Gastrocnemius medialis (tissue), 4 donors: ENCODE results near the gene SAMD7. TPM values are rescaled to one million over a fixed set of nuclear protein-coding genes. Genes with fewer than 3 reads are reported as not detected.

ENCODE experiments used
- ATAC-seq, 2 donors: fragments of 150-250 bp; one replicate each; pipeline ENCODE4 v1.9.1; 2016
- DNase-seq, 2 donors: peaks; one replicate each; pipeline ENCODE4 v3.0.0-alpha.2; 2019
- H3K27ac ChIP-seq, 4 donors: fragments of 200-600 bp; sonication (generic); 1 replicate in 1 of 4; 2 replicates in 3 of 4; pipeline ENCODE4 v1.5.1; 2016 to 2018; ENCODE audit warnings: mild to moderate bottlenecking in 2 of 4, moderate library complexity in 1 of 4
- H3K27me3 ChIP-seq, 3 donors: fragments of 200-600 bp; sonication (generic) in 2 of 3; 1 replicate in 1 of 3; 2 replicates in 2 of 3; pipeline versions ENCODE4 v1.5.1 to v1.6.0; 2016 to 2019; ENCODE audit warnings: mild to moderate bottlenecking in 1 of 3, moderate library complexity in 1 of 3
- H3K36me3 ChIP-seq, 2 donors: fragments of 200-600 bp; sonication (generic) in 1 of 2; one replicate each; pipeline ENCODE4 v1.5.1; 2017 to 2018
- H3K4me1 ChIP-seq, 2 donors: fragments of 200-600 bp; sonication (generic) in 1 of 2; one replicate each; pipeline ENCODE4 v1.5.1; 2016 to 2017; ENCODE audit warnings: mild to moderate bottlenecking in 2 of 2
- H3K4me3 ChIP-seq, 4 donors: fragments of 200-600 bp; sonication (generic) in 3 of 4; 1 replicate in 1 of 4; 2 replicates in 3 of 4; pipeline ENCODE4 v1.5.1; 2016 to 2019; ENCODE audit warnings: mild to moderate bottlenecking in 2 of 4
- H3K9me3 ChIP-seq, 3 donors: fragments of 200-600 bp; sonication (generic) in 2 of 3; 1 replicate in 1 of 3; 2 replicates in 2 of 3; pipeline ENCODE4 v1.5.1; 2016 to 2019
- CTCF ChIP-seq, 5 experiments: fragments of 450-650 bp in 3 of 5; fragments of 200-600 bp in 2 of 5; sonication (generic) in 2 of 5; IDR thresholded peaks in 4 of 5; conservative IDR thresholded peaks in 1 of 5; 1 replicate in 4 of 5; 2 replicates in 1 of 5; pipeline ENCODE4 v1.5.1; 2016 to 2019; ENCODE audit warnings: antibody characterized with exemption in 5 of 5, mild to moderate bottlenecking in 3 of 5, moderate library complexity in 3 of 5
- POLR2A ChIP-seq, 2 donors: fragments of 450-650 bp; IDR thresholded peaks; one replicate each; pipeline ENCODE4 v1.6.1; 2017; ENCODE audit warnings: antibody characterized with exemption in 2 of 2, mild to moderate bottlenecking in 2 of 2, moderate library complexity in 2 of 2
- in situ Hi-C, 4 donors: fragments of 200-750 bp; cut with MboI; loops; one replicate each; pipeline versions ENCODE4 v1.15.0 to v1.8.0; 2017; ENCODE audit warnings: low sequenced_read_pairs in 4 of 4
- intact Hi-C: fragments of 100-400 bp; cut with DNase I; formaldehyde crosslinking; loops from one replicate; pipeline ENCODE4 v1.15.1; 2023; ENCODE audit warnings: low total_unique reads
- total RNA-seq, 4 donors: library from RNA; depleted of rRNA; stranded (reverse); fragments of >200 nt; gene quantifications; one replicate each; pipeline versions ENCODE4 v1.1.0 to v1.2.3, GENCODE V29; 2016

Gene SAMD7
- not detected for total RNA-seq

- in situ Hi-C loops (no loop called here), intact Hi-C loops (no loop called here)
- Histone ChIP-seq H3K4me1 (no peaks in the 10 kb centered on the region), H3K27ac (no peak within 1 kb of the TSS), H3K4me3 (no peak within 1 kb of the TSS), H3K27me3 (no peaks in the 10 kb centered on the region), H3K36me3 (no peaks in the 10 kb centered on the region), H3K9me3 (no peaks in the 10 kb centered on the region)
- TF ChIP-seq CTCF (IDR thresholded peaks at IDR 0.05 in 4 of 5, conservative IDR thresholded peaks at IDR 0.05 in 1 of 5) = no peak
- no peak for TF ChIP-seq POLR2A (IDR thresholded peaks at IDR 0.05)
- ATAC-seq (no peak), DNase-seq (no peak)
Measured at GRCh38 chr3:169911272-169911671, at the start of gene SAMD7. Gene SAMD7, plus strand, starts transcription at chr3:169911572. Its CDS starts 7,927 bp downstream, at chr3:169919499.

GRCh38 chr3:169861871-169862270, 49.5 kb upstream of the SAMD7 start:
- no peaks in the 10 kb centered on the region for H3K27me3 ChIP-seq
- no peaks in the 10 kb centered on the region for H3K36me3 ChIP-seq
- no peak overlapping the region for H3K27ac ChIP-seq
- in situ Hi-C loops (no loop called here), intact Hi-C loops (no loop called here)
- H3K4me1 ChIP-seq = no peaks in the 10 kb centered on the region
- TF ChIP-seq POLR2A (IDR thresholded peaks at IDR 0.05) = no peak
- TF ChIP-seq CTCF (IDR thresholded peaks at IDR 0.05 in 4 of 5, conservative IDR thresholded peaks at IDR 0.05 in 1 of 5) = no peak
- ATAC-seq = no peak
- no peaks in the 10 kb centered on the region for H3K9me3 ChIP-seq
- H3K4me3 ChIP-seq = no peak overlapping the region
- DNase-seq = no peak

GRCh38 chr3:169863458-169863899, 47.9 kb upstream of the SAMD7 start:
- no peak overlapping the region for H3K27ac ChIP-seq
- no peaks in the 10 kb centered on the region for H3K27me3 ChIP-seq
- in situ Hi-C loops = no loop called here
- H3K9me3 ChIP-seq = no peaks in the 10 kb centered on the region
- no peaks in the 10 kb centered on the region for H3K36me3 ChIP-seq
- no peaks in the 10 kb centered on the region for H3K4me1 ChIP-seq
- DNase-seq (peak in 1 of 2 donors; percentile 25), ATAC-seq (peak; percentile 56 to 65)
- intact Hi-C loops = no loop called here
- TF ChIP-seq POLR2A (IDR thresholded peaks at IDR 0.05) (no peak), CTCF (IDR thresholded peaks at IDR 0.05 in 4 of 5, conservative IDR thresholded peaks at IDR 0.05 in 1 of 5) (peak; percentile 38 to 76 (median 64))
- H3K4me3 ChIP-seq = no peak overlapping the region

GRCh38 chr3:169864270-169864669, 47.1 kb upstream of the SAMD7 start:
- TF ChIP-seq POLR2A (IDR thresholded peaks at IDR 0.05) = no peak
- no peak for TF ChIP-seq CTCF (IDR thresholded peaks at IDR 0.05 in 4 of 5, conservative IDR thresholded peaks at IDR 0.05 in 1 of 5)
- intact Hi-C loops = no loop called here
- in situ Hi-C loops = no loop called here
- ATAC-seq (no peak), DNase-seq (no peak)
- H3K27ac ChIP-seq = no peak overlapping the region
- no peaks in the 10 kb centered on the region for H3K27me3 ChIP-seq
- H3K4me1 ChIP-seq = no peaks in the 10 kb centered on the region
- no peaks in the 10 kb centered on the region for H3K9me3 ChIP-seq
- no peak overlapping the region for H3K4me3 ChIP-seq
- no peaks in the 10 kb centered on the region for H3K36me3 ChIP-seq

GRCh38 chr3:169865176-169865767, 46.1 kb upstream of the SAMD7 start:
- H3K36me3 ChIP-seq = no peaks in the 10 kb centered on the region
- H3K9me3 ChIP-seq = no peaks in the 10 kb centered on the region
- DNase-seq = no peak
- H3K27ac ChIP-seq = no peak overlapping the region
- ATAC-seq = no peak
- intact Hi-C loops = no loop called here
- no peaks in the 10 kb centered on the region for H3K27me3 ChIP-seq
- no peak for TF ChIP-seq CTCF (IDR thresholded peaks at IDR 0.05 in 4 of 5, conservative IDR thresholded peaks at IDR 0.05 in 1 of 5)
- no peak for TF ChIP-seq POLR2A (IDR thresholded peaks at IDR 0.05)
- in situ Hi-C loops = no loop called here
- no peaks in the 10 kb centered on the region for H3K4me1 ChIP-seq
- no peak overlapping the region for H3K4me3 ChIP-seq
